NCI-H2107 treated with DMSO at 0.1 percent for 48 hours (cell line): ENCODE results near the gene TEAD1.

Experiments used
- DNase-seq: peaks from one replicate; lab custom pipeline; 2025; ENCODE audit not compliant: unreplicated experiment; lab: John Stamatoyannopoulos, UW

TEAD1 gene

GRCh38 chr11:12685229-12685628, 11.0 kb downstream of the TEAD1 start:
- DNase-seq = no peak

- DNase-seq = no peak
Observed at GRCh38 chr11:12686246-12687060, 12.2 kb downstream of the TEAD1 start.

- no peak for DNase-seq
Observed at GRCh38 chr11:12687216-12687623, 13.0 kb downstream of the TEAD1 start.

DNA sequence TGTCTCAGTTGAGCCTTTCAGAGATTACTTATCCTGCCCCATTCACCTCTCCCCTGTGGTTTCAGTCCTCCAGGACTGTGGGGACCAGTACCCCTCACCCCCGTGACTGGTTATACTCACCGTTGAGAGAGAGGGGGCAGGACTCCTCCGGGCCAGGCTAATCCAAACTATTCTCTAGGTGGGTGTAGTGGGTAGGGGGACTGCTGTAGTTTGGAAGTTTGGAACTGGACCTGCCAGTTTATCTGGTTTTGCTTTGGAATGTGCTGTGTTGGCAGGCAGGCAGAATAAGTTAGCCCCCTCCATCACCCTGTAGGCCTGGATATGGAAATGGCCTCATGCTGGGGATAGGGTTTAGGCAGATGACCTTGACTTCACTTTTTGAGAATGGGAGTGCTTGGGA, 13.5 kb downstream of the TEAD1 start:
- no peak for DNase-seq

- DNase-seq = no peak
Observed at GRCh38 chr11:12689029-12689755, 15.0 kb downstream of the TEAD1 start.

DNA sequence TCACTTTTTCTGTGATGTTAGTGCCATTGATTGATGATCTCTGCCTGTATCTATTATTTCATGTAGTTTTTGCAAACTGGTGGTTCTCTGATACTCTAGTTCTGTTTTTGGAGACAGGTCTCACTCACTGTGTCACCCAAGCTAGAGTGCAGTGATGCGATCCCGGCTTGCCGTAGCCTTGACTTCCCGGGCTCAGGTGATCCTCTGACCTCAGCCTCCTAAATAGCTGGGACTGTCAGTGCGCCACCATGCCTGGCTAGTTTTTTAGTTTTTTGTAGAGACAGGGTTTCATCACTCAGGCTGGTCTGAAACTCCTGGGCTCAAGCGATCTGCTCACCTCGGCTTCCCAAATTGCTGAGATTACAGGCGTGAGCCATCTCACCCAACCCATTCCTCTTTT, 16.4 kb downstream of the TEAD1 start:
- no peak for DNase-seq

GRCh38 chr11:12691473-12691872, 17.3 kb downstream of the TEAD1 start:
- DNase-seq = no peak

DNA sequence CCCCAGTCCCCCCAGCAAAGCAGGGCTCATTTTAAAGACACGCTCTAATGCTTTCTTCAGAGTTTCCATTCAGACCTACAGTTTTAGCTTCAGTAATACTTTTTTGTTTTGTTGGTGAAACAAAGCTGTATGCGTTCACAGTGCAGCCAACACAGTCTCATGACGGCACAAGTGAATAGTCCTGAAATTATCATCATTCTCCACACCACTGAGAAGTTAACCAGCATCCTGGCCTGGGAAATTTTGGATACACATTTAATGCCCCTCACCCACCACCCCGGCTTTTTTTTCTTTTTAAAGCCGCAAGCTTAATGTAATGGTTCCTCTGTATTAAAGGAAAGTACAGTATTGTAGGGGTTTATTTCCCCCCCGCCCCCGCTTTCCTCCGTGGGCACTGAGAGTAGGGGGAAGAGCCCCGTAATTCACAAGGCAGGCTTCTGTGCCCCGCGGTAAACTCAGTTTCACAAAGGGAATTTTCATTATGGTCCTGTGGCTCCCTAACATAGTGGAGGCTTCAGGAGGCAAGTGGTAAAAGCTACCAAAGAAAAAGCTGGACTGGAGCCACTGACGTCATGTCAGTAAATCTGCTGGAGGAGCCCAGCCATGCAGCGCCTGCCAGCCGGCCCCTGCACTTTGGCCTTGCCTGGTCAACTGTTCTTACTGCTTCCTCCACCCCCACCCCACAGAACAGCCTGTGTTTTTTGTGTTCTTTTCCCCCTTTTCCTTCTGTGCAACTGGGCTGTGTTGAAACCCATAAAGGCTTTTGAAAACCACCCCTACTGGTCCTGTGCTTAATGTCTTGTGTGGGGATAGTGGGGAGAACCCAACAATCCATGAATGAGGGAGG, 18.2 kb downstream of the TEAD1 start:
- DNase-seq = peak; percentile 41

GRCh38 chr11:12693094-12693478, 18.9 kb downstream of the TEAD1 start:
- DNase-seq = no peak

GRCh38 chr11:12693479-12694182, 19.4 kb downstream of the TEAD1 start:
- peak; percentile 97 for DNase-seq

DNA sequence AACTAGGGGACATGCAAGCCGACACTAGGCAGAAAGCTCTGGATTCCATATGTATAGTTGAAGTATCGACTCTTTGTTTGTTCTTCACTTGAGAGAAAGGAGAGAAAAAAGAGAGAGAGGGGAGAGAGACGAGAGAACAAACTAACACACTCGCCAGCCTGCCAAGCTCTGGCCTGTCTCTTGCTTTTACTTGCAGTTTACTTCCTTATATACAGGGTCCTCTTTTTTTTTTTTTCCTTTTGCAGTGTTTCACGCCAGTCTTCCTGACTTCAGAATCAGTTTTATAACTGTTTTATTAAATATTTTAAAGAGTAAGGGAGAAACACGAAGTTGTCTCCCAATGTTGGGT, 19.9 kb downstream of the TEAD1 start:
- DNase-seq = peak; percentile 69

DNA sequence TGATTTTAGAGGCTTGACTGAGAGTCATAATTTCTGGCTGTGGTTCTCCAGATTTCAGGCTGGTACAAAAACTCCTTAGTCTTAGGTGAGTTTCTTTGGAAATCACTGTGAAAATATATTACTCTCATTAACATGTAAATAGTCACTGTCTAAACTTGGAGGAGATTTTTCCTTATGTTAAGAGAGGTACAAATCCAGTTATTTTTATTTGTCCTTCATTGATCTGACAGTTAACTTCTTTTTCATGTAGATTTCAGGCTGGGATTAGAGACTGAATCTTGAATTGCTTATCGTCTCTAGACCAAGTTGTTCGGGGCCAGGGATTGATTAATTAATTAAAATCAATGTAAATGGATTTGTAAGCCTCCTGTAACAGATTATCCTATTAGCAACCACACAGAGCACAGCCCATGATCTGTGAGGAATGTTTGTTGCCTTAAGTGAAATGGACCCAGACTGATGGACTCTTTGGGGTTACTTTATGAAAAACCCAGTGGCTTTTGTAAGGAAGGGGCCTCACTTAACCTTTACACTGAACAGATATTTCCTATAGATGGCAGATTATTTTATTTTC, 21.1 kb downstream of the TEAD1 start:
- DNase-seq = no peak

DNA sequence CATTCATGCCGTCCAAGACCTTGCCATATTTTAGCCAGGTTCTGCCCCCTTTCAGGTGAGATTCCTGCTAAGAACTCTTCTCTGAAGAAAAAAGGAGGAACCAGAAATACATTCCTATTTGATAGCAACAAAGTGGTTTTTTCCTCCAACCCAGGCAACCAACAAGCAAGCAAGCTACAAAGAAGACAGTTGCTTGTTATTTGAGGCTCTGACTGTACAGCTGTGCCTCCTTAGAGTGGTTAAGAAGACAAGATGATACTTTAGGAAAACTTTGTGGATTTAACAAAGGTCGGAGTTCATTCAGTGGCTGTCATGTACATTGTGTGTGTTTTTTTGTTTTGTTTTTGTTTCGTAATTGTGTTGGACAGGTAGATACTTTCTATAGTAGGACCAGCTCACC, 21.7 kb downstream of the TEAD1 start:
- no peak for DNase-seq

DNA sequence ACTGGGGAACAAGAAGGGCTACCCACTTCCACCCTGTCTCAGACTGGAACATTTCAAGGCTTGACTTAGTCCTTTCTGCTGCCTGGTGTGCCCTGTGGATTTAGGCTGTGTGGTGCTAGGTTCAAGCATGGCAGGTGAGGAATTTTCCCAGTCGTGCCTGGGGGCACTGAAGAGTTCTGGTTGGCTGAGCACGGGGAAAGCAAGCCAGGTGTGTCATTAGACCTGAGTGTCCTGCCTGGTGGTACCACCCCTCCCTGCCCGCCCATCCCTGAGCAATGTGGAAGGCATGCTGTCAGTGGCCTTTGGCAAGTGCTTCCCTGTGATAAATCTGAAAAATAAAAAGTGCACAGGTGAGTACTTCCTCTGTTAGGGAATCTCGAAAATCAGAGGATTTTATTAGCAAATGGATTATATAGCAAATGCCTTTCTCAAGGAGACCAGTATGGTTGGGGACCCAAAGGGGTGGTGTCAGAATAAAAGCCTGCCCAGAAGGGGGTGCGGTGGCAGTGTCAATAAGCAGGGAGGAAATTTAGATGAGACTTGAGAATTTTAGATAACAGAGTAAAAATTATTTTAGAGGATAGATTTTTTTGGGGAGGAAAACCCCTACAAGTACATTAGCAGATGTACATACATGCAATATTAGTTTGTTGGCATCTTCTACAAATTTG, 22.8 kb downstream of the TEAD1 start:
- DNase-seq = peak; percentile 42

GRCh38 chr11:12698048-12698447, 23.8 kb downstream of the TEAD1 start:
- no peak for DNase-seq

- no peak for DNase-seq
Observed at GRCh38 chr11:12701811-12702592, 27.8 kb downstream of the TEAD1 start.

GRCh38 chr11:12702999-12703453, 28.8 kb downstream of the TEAD1 start:
- no peak for DNase-seq

GRCh38 chr11:12704049-12704448, 29.8 kb downstream of the TEAD1 start:
- no peak for DNase-seq

GRCh38 chr11:12705874-12706273, 31.7 kb downstream of the TEAD1 start:
- DNase-seq = no peak
